NCI-H1092 (cell line): ENCODE measurements around the gene FAM107A.
"Not testable (repeated sequence)": the region's sequence is repeated elsewhere in the genome, so short reads cannot be mapped to it uniquely, and the experiment has no call there.

Experiments
- DNase-seq: peaks from one replicate; lab custom pipeline; 2025; lab: John Stamatoyannopoulos, UW

Gene FAM107A

GRCh38 chr3:58536501-58537411 lies 40.4 kb downstream of the FAM107A start, which contains the start of gene ACOX2:
Gene ACOX2, minus strand, starts transcription at chr3:58537190. Its CDS starts 2,084 bp downstream, at chr3:58535106.
- peak; percentile 26 for DNase-seq

- DNase-seq = no peak
These were observed 41.4 kb downstream of the FAM107A start for GRCh38 chr3:58535531-58536500.

GRCh38 chr3:58534592-58535494 lies 42.3 kb downstream of the FAM107A start:
- no peak for DNase-seq

GRCh38 chr3:58532794-58533220 lies 44.4 kb downstream of the FAM107A start:
- peak; percentile 50 for DNase-seq

GRCh38 chr3:58531956-58532355 lies 45.2 kb downstream of the FAM107A start:
- no peak for DNase-seq

- no peak for DNase-seq
These were observed 45.6 kb downstream of the FAM107A start for GRCh38 chr3:58531555-58531954.

- DNase-seq = no peak
These were observed 46.8 kb downstream of the FAM107A start for GRCh38 chr3:58530354-58530865.

GRCh38 chr3:58529516-58530353 lies 47.5 kb downstream of the FAM107A start:
- no peak for DNase-seq

- peak; percentile 8 for DNase-seq
These were observed 48.6 kb downstream of the FAM107A start for GRCh38 chr3:58528629-58529028.

GRCh38 chr3:58527440-58527839 lies 49.8 kb downstream of the FAM107A start:
- not testable (repeated sequence) for DNase-seq

GRCh38 chr3:58526515-58526957 lies 50.7 kb downstream of the FAM107A start:
- DNase-seq = no peak

- DNase-seq = no peak
These were observed 52.8 kb downstream of the FAM107A start for GRCh38 chr3:58524326-58524888.

- no peak for DNase-seq
These were observed 54.3 kb downstream of the FAM107A start for GRCh38 chr3:58522759-58523425.

GRCh38 chr3:58521917-58522631 lies 55.1 kb downstream of the FAM107A start:
- no peak for DNase-seq

- DNase-seq = no peak
These were observed 55.9 kb downstream of the FAM107A start for GRCh38 chr3:58521336-58521670.

GRCh38 chr3:58520403-58521335 lies 56.5 kb downstream of the FAM107A start:
- DNase-seq = no peak

- no peak for DNase-seq
These were observed 57.4 kb downstream of the FAM107A start for GRCh38 chr3:58519668-58520402.
